H1 (cell line): ENCODE measurements around the gene SEL1L3. TPM values are rescaled to one million over a fixed set of nuclear protein-coding genes. Genes with fewer than 3 reads are reported as not detected.

Experiments used
- EP300 ChIP-seq, 2 experiments: IDR thresholded peaks; 1 replicate in 1 of 2; 2 replicates in 1 of 2; pipeline ENCODE4 v1.6.1; 2011 to 2012; ENCODE audit warnings: low read depth in 2 of 2, low read length in 2 of 2, mild to moderate bottlenecking in 2 of 2, borderline replicate concordance in 1 of 2, inconsistent platforms in 1 of 2, moderate library complexity in 1 of 2
- PHF8 ChIP-seq: fragments of 200-600 bp; sonication (generic); conservative IDR thresholded peaks from 2 replicates; pipeline ENCODE4 v1.7.1; 2012; ENCODE audit warnings: low read depth, mild to moderate bottlenecking, inconsistent platforms, low read length, moderate library complexity
- POLR2A ChIP-seq, 2 experiments: IDR thresholded peaks; 1 replicate in 1 of 2; 2 replicates in 1 of 2; pipeline ENCODE4 v1.6.1; 2011; ENCODE audit warnings: low read depth in 2 of 2, low read length in 2 of 2, mild to moderate bottlenecking in 2 of 2; ENCODE audit errors: control extremely low read depth in 1 of 2
- RNF2 ChIP-seq: fragments of 200-900, 300-1000 bp; sonication (generic); IDR thresholded peaks from 2 replicates; pipeline ENCODE4 v1.7.1; 2016; ENCODE audit warnings: borderline replicate concordance, low read depth, mild to moderate bottlenecking, antibody characterized with exemption, low read length; ENCODE audit not compliant: poor library complexity, severe bottlenecking; ENCODE audit errors: missing control alignments
- SRF ChIP-seq: IDR thresholded peaks from 2 replicates; pipeline ENCODE4 v1.6.1; 2011; ENCODE audit warnings: mild to moderate bottlenecking, low read depth, low read length, moderate library complexity
- TBP ChIP-seq: IDR thresholded peaks from 2 replicates; pipeline ENCODE4 v1.6.1; 2011; ENCODE audit warnings: low read depth, low read length, improper control_type of control experiment
- polyA plus RNA-seq, 7 experiments: library from polyadenylated mRNA; depleted of rRNA in 3 of 7; stranded (reverse) in 5 of 7; unstranded in 2 of 7; fragments of >200 nt in 5 of 7; fragments of 200-250 nt in 2 of 7; gene quantifications; 1 replicate in 5 of 7; 2 replicates in 1 of 7; 4 replicates in 1 of 7; pipeline versions ENCODE4 v1.2.1 to v1.2.3, GENCODE V29; 2011 to 2013; ENCODE audit warnings: missing spikeins in 2 of 7, mixed read lengths in 2 of 7
- total RNA-seq: library from RNA; stranded (reverse); fragmentation: NEBNext Ultra II Directional; extraction: Animal tissue kit (Norgen Biotek cat#: 25700); gene quantifications from 2 replicates; pipeline ENCODE4 v1.2.1, GENCODE V29; 2021
- TF ChIP-seq, protein P1 (sequence below): fragments of 300-600 bp; sonication (generic); IDR thresholded peaks from 2 replicates; pipeline ENCODE4 v1.7.1; 2012; ENCODE audit warnings: low read length, moderate library complexity, mild to moderate bottlenecking, inconsistent platforms; ENCODE audit not compliant: insufficient replicate concordance
- TF ChIP-seq, protein P2 (sequence below): IDR thresholded peaks from 2 replicates; pipeline ENCODE4 v1.6.1; 2012; ENCODE audit warnings: inconsistent platforms
- TF ChIP-seq, protein P3 (sequence below): IDR thresholded peaks from 2 replicates; pipeline ENCODE4 v1.6.1; 2012; ENCODE audit warnings: inconsistent platforms

SEL1L3 gene
- total and polyA plus RNA-seq, 2 of the 8 experiments (the other 6 are each of a cell fraction or from before 2014, with no cell fraction given) = 18.2 to 54.0 TPM

DNA sequence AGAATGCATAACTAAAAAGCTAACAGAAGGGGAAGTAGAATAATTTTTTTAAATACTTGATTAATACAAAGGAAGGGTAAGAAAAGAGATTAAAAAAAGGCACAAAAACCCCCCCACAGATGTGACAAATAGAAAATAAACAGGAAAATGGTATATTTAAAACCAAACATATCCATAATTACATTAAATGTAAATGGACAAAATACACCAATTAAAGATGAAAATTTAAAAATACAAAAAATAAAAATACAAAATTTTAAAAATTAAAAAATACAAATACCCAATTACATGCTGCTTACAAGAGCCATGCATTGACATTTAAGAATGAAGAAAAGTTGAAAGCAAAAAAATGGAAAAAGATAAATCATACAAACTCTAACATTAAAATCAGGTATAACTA, 86.0 kb downstream of the SEL1L3 start (continued):
- TF ChIP-seq, protein P1, sequence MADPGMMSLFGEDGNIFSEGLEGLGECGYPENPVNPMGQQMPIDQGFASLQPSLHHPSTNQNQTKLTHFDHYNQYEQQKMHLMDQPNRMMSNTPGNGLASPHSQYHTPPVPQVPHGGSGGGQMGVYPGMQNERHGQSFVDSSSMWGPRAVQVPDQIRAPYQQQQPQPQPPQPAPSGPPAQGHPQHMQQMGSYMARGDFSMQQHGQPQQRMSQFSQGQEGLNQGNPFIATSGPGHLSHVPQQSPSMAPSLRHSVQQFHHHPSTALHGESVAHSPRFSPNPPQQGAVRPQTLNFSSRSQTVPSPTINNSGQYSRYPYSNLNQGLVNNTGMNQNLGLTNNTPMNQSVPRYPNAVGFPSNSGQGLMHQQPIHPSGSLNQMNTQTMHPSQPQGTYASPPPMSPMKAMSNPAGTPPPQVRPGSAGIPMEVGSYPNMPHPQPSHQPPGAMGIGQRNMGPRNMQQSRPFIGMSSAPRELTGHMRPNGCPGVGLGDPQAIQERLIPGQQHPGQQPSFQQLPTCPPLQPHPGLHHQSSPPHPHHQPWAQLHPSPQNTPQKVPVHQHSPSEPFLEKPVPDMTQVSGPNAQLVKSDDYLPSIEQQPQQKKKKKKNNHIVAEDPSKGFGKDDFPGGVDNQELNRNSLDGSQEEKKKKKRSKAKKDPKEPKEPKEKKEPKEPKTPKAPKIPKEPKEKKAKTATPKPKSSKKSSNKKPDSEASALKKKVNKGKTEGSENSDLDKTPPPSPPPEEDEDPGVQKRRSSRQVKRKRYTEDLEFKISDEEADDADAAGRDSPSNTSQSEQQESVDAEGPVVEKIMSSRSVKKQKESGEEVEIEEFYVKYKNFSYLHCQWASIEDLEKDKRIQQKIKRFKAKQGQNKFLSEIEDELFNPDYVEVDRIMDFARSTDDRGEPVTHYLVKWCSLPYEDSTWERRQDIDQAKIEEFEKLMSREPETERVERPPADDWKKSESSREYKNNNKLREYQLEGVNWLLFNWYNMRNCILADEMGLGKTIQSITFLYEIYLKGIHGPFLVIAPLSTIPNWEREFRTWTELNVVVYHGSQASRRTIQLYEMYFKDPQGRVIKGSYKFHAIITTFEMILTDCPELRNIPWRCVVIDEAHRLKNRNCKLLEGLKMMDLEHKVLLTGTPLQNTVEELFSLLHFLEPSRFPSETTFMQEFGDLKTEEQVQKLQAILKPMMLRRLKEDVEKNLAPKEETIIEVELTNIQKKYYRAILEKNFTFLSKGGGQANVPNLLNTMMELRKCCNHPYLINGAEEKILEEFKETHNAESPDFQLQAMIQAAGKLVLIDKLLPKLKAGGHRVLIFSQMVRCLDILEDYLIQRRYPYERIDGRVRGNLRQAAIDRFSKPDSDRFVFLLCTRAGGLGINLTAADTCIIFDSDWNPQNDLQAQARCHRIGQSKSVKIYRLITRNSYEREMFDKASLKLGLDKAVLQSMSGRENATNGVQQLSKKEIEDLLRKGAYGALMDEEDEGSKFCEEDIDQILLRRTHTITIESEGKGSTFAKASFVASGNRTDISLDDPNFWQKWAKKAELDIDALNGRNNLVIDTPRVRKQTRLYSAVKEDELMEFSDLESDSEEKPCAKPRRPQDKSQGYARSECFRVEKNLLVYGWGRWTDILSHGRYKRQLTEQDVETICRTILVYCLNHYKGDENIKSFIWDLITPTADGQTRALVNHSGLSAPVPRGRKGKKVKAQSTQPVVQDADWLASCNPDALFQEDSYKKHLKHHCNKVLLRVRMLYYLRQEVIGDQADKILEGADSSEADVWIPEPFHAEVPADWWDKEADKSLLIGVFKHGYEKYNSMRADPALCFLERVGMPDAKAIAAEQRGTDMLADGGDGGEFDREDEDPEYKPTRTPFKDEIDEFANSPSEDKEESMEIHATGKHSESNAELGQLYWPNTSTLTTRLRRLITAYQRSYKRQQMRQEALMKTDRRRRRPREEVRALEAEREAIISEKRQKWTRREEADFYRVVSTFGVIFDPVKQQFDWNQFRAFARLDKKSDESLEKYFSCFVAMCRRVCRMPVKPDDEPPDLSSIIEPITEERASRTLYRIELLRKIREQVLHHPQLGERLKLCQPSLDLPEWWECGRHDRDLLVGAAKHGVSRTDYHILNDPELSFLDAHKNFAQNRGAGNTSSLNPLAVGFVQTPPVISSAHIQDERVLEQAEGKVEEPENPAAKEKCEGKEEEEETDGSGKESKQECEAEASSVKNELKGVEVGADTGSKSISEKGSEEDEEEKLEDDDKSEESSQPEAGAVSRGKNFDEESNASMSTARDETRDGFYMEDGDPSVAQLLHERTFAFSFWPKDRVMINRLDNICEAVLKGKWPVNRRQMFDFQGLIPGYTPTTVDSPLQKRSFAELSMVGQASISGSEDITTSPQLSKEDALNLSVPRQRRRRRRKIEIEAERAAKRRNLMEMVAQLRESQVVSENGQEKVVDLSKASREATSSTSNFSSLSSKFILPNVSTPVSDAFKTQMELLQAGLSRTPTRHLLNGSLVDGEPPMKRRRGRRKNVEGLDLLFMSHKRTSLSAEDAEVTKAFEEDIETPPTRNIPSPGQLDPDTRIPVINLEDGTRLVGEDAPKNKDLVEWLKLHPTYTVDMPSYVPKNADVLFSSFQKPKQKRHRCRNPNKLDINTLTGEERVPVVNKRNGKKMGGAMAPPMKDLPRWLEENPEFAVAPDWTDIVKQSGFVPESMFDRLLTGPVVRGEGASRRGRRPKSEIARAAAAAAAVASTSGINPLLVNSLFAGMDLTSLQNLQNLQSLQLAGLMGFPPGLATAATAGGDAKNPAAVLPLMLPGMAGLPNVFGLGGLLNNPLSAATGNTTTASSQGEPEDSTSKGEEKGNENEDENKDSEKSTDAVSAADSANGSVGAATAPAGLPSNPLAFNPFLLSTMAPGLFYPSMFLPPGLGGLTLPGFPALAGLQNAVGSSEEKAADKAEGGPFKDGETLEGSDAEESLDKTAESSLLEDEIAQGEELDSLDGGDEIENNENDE = no peak
- TF ChIP-seq POLR2A (IDR thresholded peaks at IDR 0.05; ENCODE audit: control extremely low read depth in 1 of 2, low read depth in 2 of 2, low read length in 2 of 2) (no peak), TBP (no peak), RNF2 (no peak), SRF (no peak), PHF8 (no peak), EP300 (IDR thresholded peaks at IDR 0.05; ENCODE audit: borderline replicate concordance in 1 of 2, low read depth in 2 of 2, low read length in 2 of 2) (no peak)
- TF ChIP-seq, protein P2, sequence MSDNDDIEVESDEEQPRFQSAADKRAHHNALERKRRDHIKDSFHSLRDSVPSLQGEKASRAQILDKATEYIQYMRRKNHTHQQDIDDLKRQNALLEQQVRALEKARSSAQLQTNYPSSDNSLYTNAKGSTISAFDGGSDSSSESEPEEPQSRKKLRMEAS = no peak
- TF ChIP-seq, protein P3, sequence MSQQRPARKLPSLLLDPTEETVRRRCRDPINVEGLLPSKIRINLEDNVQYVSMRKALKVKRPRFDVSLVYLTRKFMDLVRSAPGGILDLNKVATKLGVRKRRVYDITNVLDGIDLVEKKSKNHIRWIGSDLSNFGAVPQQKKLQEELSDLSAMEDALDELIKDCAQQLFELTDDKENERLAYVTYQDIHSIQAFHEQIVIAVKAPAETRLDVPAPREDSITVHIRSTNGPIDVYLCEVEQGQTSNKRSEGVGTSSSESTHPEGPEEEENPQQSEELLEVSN = no peak
